ENCODE results near the gene INAFM2.
A peak's percentile ranks its signal among the peaks of the same experiment; 100 is the strongest.

Gene INAFM2

DNA sequence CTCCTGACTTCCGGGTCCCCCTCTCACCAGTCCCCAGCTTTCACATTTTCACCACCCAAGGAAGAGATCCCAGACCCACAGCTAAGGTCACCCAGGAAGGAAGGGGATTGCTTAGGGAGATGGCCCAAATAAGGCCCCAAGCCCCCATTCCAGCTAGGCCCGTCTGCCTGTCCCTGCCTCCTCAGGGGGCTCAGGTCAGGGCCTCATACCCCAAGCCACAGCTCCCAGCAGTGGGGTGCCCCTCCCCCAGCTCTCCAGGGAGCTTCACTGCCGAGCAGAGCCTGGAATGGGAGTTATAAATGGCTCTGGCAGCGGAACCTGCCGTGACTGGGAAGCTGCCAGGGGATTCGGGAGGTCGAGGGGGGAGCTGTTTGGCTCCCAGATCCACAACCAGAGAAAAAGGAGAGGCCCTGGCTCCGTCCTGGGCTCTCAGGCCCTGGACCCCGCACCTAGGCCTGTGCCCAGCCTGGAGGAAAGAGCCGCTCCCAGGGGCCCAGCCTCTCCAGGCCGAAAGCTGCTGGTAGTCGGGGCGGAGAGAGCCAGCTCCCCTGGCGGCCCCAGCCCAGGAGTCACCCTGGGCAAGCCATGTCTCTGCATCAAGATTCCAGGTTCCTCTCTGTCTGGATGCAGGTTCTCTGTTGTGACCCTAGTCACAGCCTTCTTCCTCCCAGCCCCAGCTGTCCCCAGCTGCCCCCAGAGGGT is 16.7 kb downstream of the INAFM2 start:
- TF ChIP-seq, protein P1, sequence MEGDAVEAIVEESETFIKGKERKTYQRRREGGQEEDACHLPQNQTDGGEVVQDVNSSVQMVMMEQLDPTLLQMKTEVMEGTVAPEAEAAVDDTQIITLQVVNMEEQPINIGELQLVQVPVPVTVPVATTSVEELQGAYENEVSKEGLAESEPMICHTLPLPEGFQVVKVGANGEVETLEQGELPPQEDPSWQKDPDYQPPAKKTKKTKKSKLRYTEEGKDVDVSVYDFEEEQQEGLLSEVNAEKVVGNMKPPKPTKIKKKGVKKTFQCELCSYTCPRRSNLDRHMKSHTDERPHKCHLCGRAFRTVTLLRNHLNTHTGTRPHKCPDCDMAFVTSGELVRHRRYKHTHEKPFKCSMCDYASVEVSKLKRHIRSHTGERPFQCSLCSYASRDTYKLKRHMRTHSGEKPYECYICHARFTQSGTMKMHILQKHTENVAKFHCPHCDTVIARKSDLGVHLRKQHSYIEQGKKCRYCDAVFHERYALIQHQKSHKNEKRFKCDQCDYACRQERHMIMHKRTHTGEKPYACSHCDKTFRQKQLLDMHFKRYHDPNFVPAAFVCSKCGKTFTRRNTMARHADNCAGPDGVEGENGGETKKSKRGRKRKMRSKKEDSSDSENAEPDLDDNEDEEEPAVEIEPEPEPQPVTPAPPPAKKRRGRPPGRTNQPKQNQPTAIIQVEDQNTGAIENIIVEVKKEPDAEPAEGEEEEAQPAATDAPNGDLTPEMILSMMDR (conservative IDR thresholded peaks at IDR 0.05; ENCODE audit: low read depth): no peak
- CTCF ChIA-PET: interaction anchor here (0.6 to 8.3 kb wide), 10 partner anchors 16 to 100 kb away, joined by 3 to 112 read pairs (median 6); partner anchors contain the start of genes ANKRD63 and INAFM2
- DNase-seq (ENCODE audit: low spot score): peak; percentile 49
- peak overlapping the region; percentile 99 for H3K27ac ChIP-seq
- POLR2A ChIA-PET (ENCODE audit: low non-redundant PET): interaction anchor here (0.9 kb wide), 1 partner anchor 30 kb away, joined by 3 read pairs; no protein-coding TSS in a partner anchor

- POLR2A ChIA-PET (ENCODE audit: low non-redundant PET): interaction anchor here (0.6 to 0.9 kb wide), 2 partner anchors 30 to 111 kb away, joined by 3 to 5 read pairs; no protein-coding TSS in a partner anchor
- TF ChIP-seq, protein P1 (conservative IDR thresholded peaks at IDR 0.05; ENCODE audit: low read depth): no peak
- CTCF ChIA-PET: interaction anchor here (0.6 to 8.3 kb wide), 7 partner anchors 26 to 101 kb away, joined by 4 to 112 read pairs (median 6); partner anchors contain the start of gene ANKRD63
- H3K27ac ChIP-seq: peak within 1 kb of the TSS; percentile 99
- peak; percentile 92 for DNase-seq (ENCODE audit: low spot score)
Observed at GRCh38 chr15:40340740-40341400, 17.4 kb downstream of the INAFM2 start, which contains the start of gene CCDC9B. Gene CCDC9B, minus strand, starts transcription at chr15:40340939. Its CDS starts 120 bp downstream, at chr15:40340819.

GRCh38 chr15:40342416-40343320 is 19.2 kb downstream of the INAFM2 start:
- ChIA-PET POLR2A (ENCODE audit: low non-redundant PET) (interaction anchor here (0.6 to 0.9 kb wide), 2 partner anchors 13 to 190 kb away, joined by 3 to 7 read pairs; no protein-coding TSS in a partner anchor), CTCF (interaction anchor here (0.6 to 8.3 kb wide), 3 partner anchors 24 to 86 kb away, joined by 3 to 112 read pairs (median 4); no protein-coding TSS in a partner anchor)
- peak overlapping the region; percentile 91 for H3K27ac ChIP-seq
- DNase-seq (ENCODE audit: low spot score): no peak
- TF ChIP-seq, protein P1 (conservative IDR thresholded peaks at IDR 0.05; ENCODE audit: low read depth): no peak

GRCh38 chr15:40343512-40343911 is 20.0 kb downstream of the INAFM2 start:
- ChIA-PET CTCF (interaction anchor here (0.6 to 8.3 kb wide), 8 partner anchors 21 to 176 kb away, joined by 3 to 112 read pairs (median 4); no protein-coding TSS in a partner anchor), POLR2A (ENCODE audit: low non-redundant PET) (no interaction called here)
- TF ChIP-seq, protein P1 (conservative IDR thresholded peaks at IDR 0.05; ENCODE audit: low read depth): no peak
- peak; percentile 86 for DNase-seq (ENCODE audit: low spot score)
- H3K27ac ChIP-seq: peak overlapping the region; percentile 91

DNA sequence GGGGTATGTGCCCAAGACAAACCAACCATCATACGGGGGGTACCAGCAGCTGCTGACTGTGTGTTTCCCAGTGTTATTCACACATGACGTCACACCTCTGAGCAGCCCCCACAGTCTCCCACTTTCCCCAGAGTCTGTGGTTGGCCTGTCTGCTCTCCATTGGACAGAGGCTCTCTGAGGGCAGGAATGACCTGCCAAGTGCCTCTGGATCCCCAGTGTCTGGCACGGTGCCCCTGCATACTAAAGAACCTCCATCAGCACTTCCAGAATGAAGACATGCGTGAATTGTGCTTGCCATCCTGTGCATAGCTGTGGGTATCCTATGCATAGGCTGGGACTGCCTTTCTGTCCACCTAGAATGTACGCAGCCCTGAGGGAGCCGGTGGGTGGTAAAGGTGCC is 20.7 kb downstream of the INAFM2 start:
- CTCF ChIA-PET: interaction anchor here (0.6 to 8.3 kb wide), 17 partner anchors 9 to 527 kb away, joined by 3 to 112 read pairs (median 3); no protein-coding TSS in a partner anchor
- DNase-seq (ENCODE audit: low spot score): no peak
- H3K27ac ChIP-seq: peak overlapping the region; percentile 91
- TF ChIP-seq, protein P1 (conservative IDR thresholded peaks at IDR 0.05; ENCODE audit: low read depth): no peak
- POLR2A ChIA-PET (ENCODE audit: low non-redundant PET): no interaction called here

Measured in RWPE1 (cell line).